MG63 (cell line): ENCODE data around the gene FABP1. TPM values are rescaled to one million over a fixed set of nuclear protein-coding genes. Genes with fewer than 3 reads are reported as not detected.

ENCODE experiments used
- DNase-seq: peaks from one replicate; pipeline ENCODE4 v3.0.0-alpha.2; 2020
- H3K27me3 ChIP-seq: fragments of 250-450 bp; sonication (Bioruptor Pico); 2 replicates; pipeline ENCODE4 v1.5.1; 2020; ENCODE audit warnings: mild to moderate bottlenecking, moderate library complexity
- H3K36me3 ChIP-seq: fragments of 250-450 bp; sonication (Bioruptor Pico); 2 replicates; pipeline ENCODE4 v1.5.1; 2020; ENCODE audit warnings: mild to moderate bottlenecking, moderate library complexity
- H3K4me3 ChIP-seq: fragments of 250-450 bp; sonication (Bioruptor Pico); 2 replicates; pipeline ENCODE4 v1.5.1; 2020; ENCODE audit warnings: mild to moderate bottlenecking, moderate library complexity
- H3K9me3 ChIP-seq: fragments of 250-450 bp; sonication (Bioruptor Pico); 2 replicates; pipeline ENCODE4 v1.5.1; 2020; ENCODE audit warnings: mild to moderate bottlenecking, moderate library complexity
- total RNA-seq: library from RNA; depleted of rRNA; stranded (reverse); fragments of >200 nt; shearing (Covaris generic); gene quantifications from 2 replicates; pipeline ENCODE4 v1.2.3, GENCODE V29; 2014; ENCODE audit warnings: low replicate concordance

FABP1 gene
- total RNA-seq, 1 experiment from 2014 or later = not detected

- Histone ChIP-seq H3K27me3 (no peaks in the 10 kb centered on the region), H3K36me3 (no peaks in the 10 kb centered on the region), H3K4me3 (no peak overlapping the region), H3K9me3 (0 out of 2 replicates have a peak, but pooled peaks cover 2% of the 10 kb centered on the region)
- DNase-seq = no peak
Observed at GRCh38 chr2:88144914-88145497, 17.1 kb upstream of the FABP1 start.

GRCh38 chr2:88144271-88144670 lies 16.4 kb upstream of the FABP1 start:
- no peak overlapping the region for H3K4me3 ChIP-seq
- H3K36me3 ChIP-seq = no peaks in the 10 kb centered on the region
- H3K27me3 ChIP-seq = no peaks in the 10 kb centered on the region
- DNase-seq = no peak
- H3K9me3 ChIP-seq = 0 out of 2 replicates have a peak, but pooled peaks cover 1% of the 10 kb centered on the region

- no peaks in the 10 kb centered on the region for H3K9me3 ChIP-seq
- no peaks in the 10 kb centered on the region for H3K36me3 ChIP-seq
- no peak overlapping the region for H3K4me3 ChIP-seq
- no peak for DNase-seq
- no peaks in the 10 kb centered on the region for H3K27me3 ChIP-seq
Observed at GRCh38 chr2:88141952-88142351, 14.1 kb upstream of the FABP1 start.

- H3K27me3 ChIP-seq = no peaks in the 10 kb centered on the region
- H3K9me3 ChIP-seq = no peaks in the 10 kb centered on the region
- no peaks in the 10 kb centered on the region for H3K36me3 ChIP-seq
- H3K4me3 ChIP-seq = no peak overlapping the region
- DNase-seq = no peak
Observed at GRCh38 chr2:88139804-88140203, 11.9 kb upstream of the FABP1 start.

GRCh38 chr2:88139203-88139702 lies 11.4 kb upstream of the FABP1 start:
- DNase-seq = no peak
- H3K4me3 ChIP-seq = no peak overlapping the region
- no peaks in the 10 kb centered on the region for H3K36me3 ChIP-seq
- no peaks in the 10 kb centered on the region for H3K27me3 ChIP-seq
- H3K9me3 ChIP-seq = no peaks in the 10 kb centered on the region

- Histone ChIP-seq H3K9me3 (no peaks in the 10 kb centered on the region), H3K36me3 (no peaks in the 10 kb centered on the region), H3K4me3 (no peak overlapping the region), H3K27me3 (no peaks in the 10 kb centered on the region; the same call in 1 of the 2 replicates)
- no peak for DNase-seq
Observed at GRCh38 chr2:88137833-88138232, 10.0 kb upstream of the FABP1 start.

GRCh38 chr2:88136817-88137216 lies 9.0 kb upstream of the FABP1 start:
- Histone ChIP-seq H3K9me3 (no peaks in the 10 kb centered on the region), H3K36me3 (no peaks in the 10 kb centered on the region), H3K4me3 (no peak overlapping the region), H3K27me3 (no peaks in the 10 kb centered on the region; the same call in 1 of the 2 replicates)
- DNase-seq = no peak

GRCh38 chr2:88133875-88134274 lies 6.0 kb upstream of the FABP1 start:
- H3K4me3 ChIP-seq = no peak overlapping the region
- H3K9me3 ChIP-seq = no peaks in the 10 kb centered on the region
- no peaks in the 10 kb centered on the region; the same call in 1 of the 2 replicates for H3K27me3 ChIP-seq
- no peak for DNase-seq
- H3K36me3 ChIP-seq = no peaks in the 10 kb centered on the region

GRCh38 chr2:88131999-88132368 lies 4.1 kb upstream of the FABP1 start:
- Histone ChIP-seq H3K27me3 (no peaks in the 10 kb centered on the region; the same call in 1 of the 2 replicates), H3K9me3 (no peaks in the 10 kb centered on the region), H3K36me3 (no peaks in the 10 kb centered on the region), H3K4me3 (no peak overlapping the region)
- no peak for DNase-seq

GRCh38 chr2:88131201-88131998 lies 3.5 kb upstream of the FABP1 start:
- Histone ChIP-seq H3K4me3 (no peak overlapping the region), H3K9me3 (no peaks in the 10 kb centered on the region), H3K27me3 (no peaks in the 10 kb centered on the region; the same call in 1 of the 2 replicates), H3K36me3 (no peaks in the 10 kb centered on the region)
- no peak for DNase-seq

GRCh38 chr2:88129313-88129959 lies 1.6 kb upstream of the FABP1 start:
- Histone ChIP-seq H3K9me3 (no peaks in the 10 kb centered on the region), H3K27me3 (no peaks in the 10 kb centered on the region; the same call in 1 of the 2 replicates), H3K36me3 (no peaks in the 10 kb centered on the region), H3K4me3 (no peak overlapping the region)
- no peak for DNase-seq

- Histone ChIP-seq H3K36me3 (no peaks in the 10 kb centered on the region), H3K27me3 (no peaks in the 10 kb centered on the region), H3K9me3 (no peaks in the 10 kb centered on the region), H3K4me3 (no peak overlapping the region)
- no peak for DNase-seq
Observed at GRCh38 chr2:88128654-88129312, 921 bp upstream of the FABP1 start.

- H3K4me3 ChIP-seq = no peak overlapping the region
- H3K27me3 ChIP-seq = no peaks in the 10 kb centered on the region
- H3K9me3 ChIP-seq = no peaks in the 10 kb centered on the region
- DNase-seq = no peak
- no peaks in the 10 kb centered on the region for H3K36me3 ChIP-seq
Observed at GRCh38 chr2:88127638-88127887, 299 bp downstream of the FABP1 start.

- Histone ChIP-seq H3K27me3 (no peaks in the 10 kb centered on the region), H3K36me3 (no peaks in the 10 kb centered on the region), H3K4me3 (no peak overlapping the region), H3K9me3 (no peaks in the 10 kb centered on the region)
- no peak for DNase-seq
Observed at GRCh38 chr2:88126772-88127637, 857 bp downstream of the FABP1 start.

- no peak overlapping the region for H3K4me3 ChIP-seq
- H3K27me3 ChIP-seq = no peaks in the 10 kb centered on the region
- H3K36me3 ChIP-seq = no peaks in the 10 kb centered on the region
- no peaks in the 10 kb centered on the region for H3K9me3 ChIP-seq
- no peak for DNase-seq
Observed at GRCh38 chr2:88125924-88126771, 1.7 kb downstream of the FABP1 start.
